ENCODE results near the gene PLXDC1.

GRCh38 chr17:39158623-39159022 lies 7.2 kb upstream of the PLXDC1 start:
- no peak for TF ChIP-seq CTCF (IDR thresholded peaks at IDR 0.05; ENCODE audit: low read depth, low read length)
- TF ChIP-seq EZH2phosphoT487 (IDR thresholded peaks at IDR 0.05; ENCODE audit: low read depth), result no peak
